Fibroblast of lung (primary cell): ENCODE measurements around the gene PDE2A. TPM values are rescaled to one million over a fixed set of nuclear protein-coding genes. Genes with fewer than 3 reads are reported as not detected.

ENCODE experiments used
- DNase-seq, 2 donors: peaks; one replicate each; pipeline versions ENCODE4 v3.0.0 to v3.0.0-alpha.2; 2010; ENCODE audit warnings: low read depth in 2 of 2
- H2AFZ ChIP-seq: 2 replicates; pipeline ENCODE4 v1.5.1; 2012; ENCODE audit warnings: low read length, control low read depth, inconsistent platforms
- H3K27ac ChIP-seq: 2 replicates; pipeline ENCODE4 v1.5.1; 2011; ENCODE audit warnings: low read length, control low read depth; ENCODE audit not compliant: insufficient read depth
- H3K27me3 ChIP-seq: 2 replicates; pipeline ENCODE4 v1.5.1; 2011; ENCODE audit warnings: mild to moderate bottlenecking, low read length; ENCODE audit not compliant: control insufficient read depth, insufficient read depth
- H3K36me3 ChIP-seq: 2 replicates; pipeline ENCODE4 v1.5.1; 2011; ENCODE audit warnings: low read length; ENCODE audit not compliant: control insufficient read depth, insufficient read depth
- H3K4me1 ChIP-seq: 2 replicates; pipeline ENCODE4 v1.5.1; 2011; ENCODE audit warnings: low read length; ENCODE audit not compliant: control insufficient read depth, insufficient read depth; ENCODE audit errors: extremely low read depth
- H3K4me2 ChIP-seq: 2 replicates; pipeline ENCODE4 v1.5.1; 2011; ENCODE audit warnings: low read length, control low read depth; ENCODE audit not compliant: insufficient read depth; ENCODE audit errors: extremely low read depth
- H3K4me3 ChIP-seq, 4 experiments: fragments of 200-600 bp in 1 of 4; sonication (generic) in 1 of 4; replicated peaks in 1 of 4; 2 replicates each; pipeline ENCODE4 v1.5.1; 2011 to 2016; ENCODE audit warnings: low read length in 4 of 4, low read depth in 3 of 4, mild to moderate bottlenecking in 3 of 4, control low read depth in 2 of 4, inconsistent platforms in 1 of 4, mixed read lengths in 1 of 4; ENCODE audit not compliant: insufficient read depth in 1 of 4; ENCODE audit errors: control extremely low read depth in 1 of 4
- H3K79me2 ChIP-seq: 2 replicates; pipeline ENCODE4 v1.5.1; 2012; ENCODE audit warnings: mild to moderate bottlenecking, low read length, inconsistent platforms; ENCODE audit not compliant: control insufficient read depth, insufficient read depth
- H3K9ac ChIP-seq: 2 replicates; pipeline ENCODE4 v1.5.1; 2011; ENCODE audit warnings: mild to moderate bottlenecking, low read length, control low read depth; ENCODE audit not compliant: insufficient read depth
- H3K9me3 ChIP-seq: 2 replicates; pipeline ENCODE4 v1.5.1; 2012; ENCODE audit warnings: low read depth, low read length; ENCODE audit not compliant: control insufficient read depth, insufficient read depth
- H4K20me1 ChIP-seq: 2 replicates; pipeline ENCODE4 v1.5.1; 2011; ENCODE audit warnings: low read length; ENCODE audit not compliant: control insufficient read depth, insufficient read depth; ENCODE audit errors: extremely low read depth
- EZH2 ChIP-seq: IDR thresholded peaks from 2 replicates; pipeline ENCODE4 v1.5.1; 2012; ENCODE audit warnings: low read length, control low read depth, mild to moderate bottlenecking; ENCODE audit errors: missing control alignments
- polyA plus RNA-seq, 2 donors: library from polyadenylated mRNA; depleted of rRNA in 1 of 2; stranded (reverse) in 1 of 2; unstranded in 1 of 2; fragments of >200 nt; gene quantifications; 2 replicates each; pipeline ENCODE4 v1.2.1, GENCODE V29; 2011 to 2012; ENCODE audit warnings: missing spikeins in 1 of 2
- total RNA-seq: library from RNA; depleted of rRNA; stranded (reverse); fragments of >200 nt; gene quantifications from 2 replicates; pipeline ENCODE4 v1.2.1, GENCODE V29; 2014
- TF ChIP-seq, protein P1 (sequence below), 2 donors: IDR thresholded peaks in 1 of 2; conservative IDR thresholded peaks in 1 of 2; 1 replicate in 1 of 2; 2 replicates in 1 of 2; pipeline ENCODE4 v1.5.1; 2011 to 2012; ENCODE audit warnings: low read length in 2 of 2, control low read depth in 1 of 2, inconsistent platforms in 1 of 2, low read depth in 1 of 2, mild to moderate bottlenecking in 1 of 2

The PDE2A gene
- total and polyA plus RNA-seq, 2 donors (not counting 1 experiment from before 2014, with no cell fraction given) = 0.50 to 2.6 TPM

DNA sequence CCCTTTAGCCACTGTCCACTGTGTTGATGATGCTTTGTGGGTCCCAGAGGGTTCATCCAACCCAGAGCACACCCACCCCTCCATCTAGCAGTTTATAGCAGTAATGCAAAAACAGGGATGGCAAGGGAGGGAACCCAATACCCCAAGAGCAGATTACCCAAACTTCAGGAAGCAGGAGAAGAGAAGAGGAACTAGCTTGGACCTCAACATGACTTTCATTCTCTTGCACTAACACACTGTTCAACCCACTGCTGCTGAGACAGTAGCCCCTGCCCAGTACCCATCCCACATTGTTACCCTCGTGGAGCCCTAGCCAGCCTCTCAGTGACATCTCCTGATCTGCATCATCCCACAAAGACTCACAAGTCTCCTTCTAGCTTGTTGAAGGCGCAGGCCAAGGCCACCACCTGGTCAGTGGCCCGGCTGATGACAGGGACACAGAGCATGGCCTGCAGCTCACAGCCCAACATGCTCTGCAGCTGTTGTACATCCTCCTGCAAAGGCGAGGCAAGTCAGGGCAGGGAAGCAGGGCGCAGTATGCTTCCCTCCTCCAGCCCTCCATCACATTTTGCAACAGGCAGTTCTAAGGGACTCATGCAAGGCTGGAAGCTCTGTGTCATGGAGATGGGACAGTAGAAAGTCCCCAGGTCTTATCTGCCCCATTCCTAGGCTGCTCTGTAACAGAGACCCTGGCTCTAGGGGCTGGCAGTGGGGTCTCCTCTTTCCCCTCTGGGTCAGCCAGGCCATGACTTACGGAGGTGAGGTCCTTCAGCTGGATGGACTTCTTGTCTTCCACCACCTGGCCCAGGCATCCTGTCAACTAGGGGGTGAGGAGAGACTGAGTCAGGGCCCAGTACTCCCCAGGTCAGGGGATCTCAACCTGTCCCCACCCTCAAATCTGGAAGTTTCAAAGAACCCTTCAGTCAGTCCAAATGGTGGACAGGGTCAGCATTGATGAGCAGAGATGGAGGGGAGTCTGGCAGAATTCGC lies 85.5 kb downstream of the PDE2A start:
- Histone ChIP-seq H4K20me1 (no peaks in the 10 kb centered on the region), H3K36me3 (no peaks in the 10 kb centered on the region), H3K27ac (no peak overlapping the region), H3K4me2 (no peak overlapping the region), H3K4me1 (no peaks in the 10 kb centered on the region), H3K4me3 (no peak overlapping the region), H3K79me2 (no peaks in the 10 kb centered on the region), H3K27me3 (peaks cover 25% of the 10 kb centered on the region), H3K9me3 (no peaks in the 10 kb centered on the region), H3K9ac (no peak overlapping the region), H2AFZ (no peak overlapping the region)
- TF ChIP-seq EZH2 = no peak
- TF ChIP-seq, protein P1, sequence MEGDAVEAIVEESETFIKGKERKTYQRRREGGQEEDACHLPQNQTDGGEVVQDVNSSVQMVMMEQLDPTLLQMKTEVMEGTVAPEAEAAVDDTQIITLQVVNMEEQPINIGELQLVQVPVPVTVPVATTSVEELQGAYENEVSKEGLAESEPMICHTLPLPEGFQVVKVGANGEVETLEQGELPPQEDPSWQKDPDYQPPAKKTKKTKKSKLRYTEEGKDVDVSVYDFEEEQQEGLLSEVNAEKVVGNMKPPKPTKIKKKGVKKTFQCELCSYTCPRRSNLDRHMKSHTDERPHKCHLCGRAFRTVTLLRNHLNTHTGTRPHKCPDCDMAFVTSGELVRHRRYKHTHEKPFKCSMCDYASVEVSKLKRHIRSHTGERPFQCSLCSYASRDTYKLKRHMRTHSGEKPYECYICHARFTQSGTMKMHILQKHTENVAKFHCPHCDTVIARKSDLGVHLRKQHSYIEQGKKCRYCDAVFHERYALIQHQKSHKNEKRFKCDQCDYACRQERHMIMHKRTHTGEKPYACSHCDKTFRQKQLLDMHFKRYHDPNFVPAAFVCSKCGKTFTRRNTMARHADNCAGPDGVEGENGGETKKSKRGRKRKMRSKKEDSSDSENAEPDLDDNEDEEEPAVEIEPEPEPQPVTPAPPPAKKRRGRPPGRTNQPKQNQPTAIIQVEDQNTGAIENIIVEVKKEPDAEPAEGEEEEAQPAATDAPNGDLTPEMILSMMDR (conservative IDR thresholded peaks at IDR 0.05 in 1 of 2, IDR thresholded peaks at IDR 0.05 in 1 of 2; ENCODE audit: low read depth in 1 of 2, low read length in 2 of 2) = no peak
- DNase-seq = no peak

DNA sequence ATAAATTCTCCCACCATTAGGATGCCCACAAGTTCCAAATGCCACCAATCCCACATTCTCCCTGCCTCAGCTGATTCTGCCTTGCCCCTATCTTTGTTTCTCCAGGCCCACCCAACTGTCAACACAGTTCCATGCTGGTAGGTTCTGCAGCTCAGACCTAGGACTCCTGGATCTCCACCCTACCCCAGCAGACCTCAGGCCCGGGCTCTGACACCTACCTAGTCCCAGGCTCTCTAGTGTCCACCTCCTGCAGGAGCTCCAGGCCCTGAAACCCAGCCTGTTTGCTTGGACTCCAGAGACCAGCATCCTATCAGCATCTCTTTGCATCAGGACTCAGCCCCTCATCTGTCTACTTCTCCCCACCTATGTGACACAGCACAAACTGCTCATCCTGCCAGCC lies 86.5 kb downstream of the PDE2A start:
- H3K9me3 ChIP-seq = no peaks in the 10 kb centered on the region
- TF ChIP-seq, protein P1 (conservative IDR thresholded peaks at IDR 0.05 in 1 of 2, IDR thresholded peaks at IDR 0.05 in 1 of 2; ENCODE audit: low read depth in 1 of 2, low read length in 2 of 2) = no peak
- H3K36me3 ChIP-seq = no peaks in the 10 kb centered on the region
- H3K4me2 ChIP-seq = no peak overlapping the region
- no peak overlapping the region for H3K27ac ChIP-seq
- DNase-seq = no peak
- H2AFZ ChIP-seq = no peak overlapping the region
- no peaks in the 10 kb centered on the region for H3K79me2 ChIP-seq
- H3K4me1 ChIP-seq = no peaks in the 10 kb centered on the region
- no peak overlapping the region for H3K4me3 ChIP-seq
- H4K20me1 ChIP-seq = no peaks in the 10 kb centered on the region
- no peak overlapping the region for H3K9ac ChIP-seq
- H3K27me3 ChIP-seq = peaks cover 25% of the 10 kb centered on the region

DNA sequence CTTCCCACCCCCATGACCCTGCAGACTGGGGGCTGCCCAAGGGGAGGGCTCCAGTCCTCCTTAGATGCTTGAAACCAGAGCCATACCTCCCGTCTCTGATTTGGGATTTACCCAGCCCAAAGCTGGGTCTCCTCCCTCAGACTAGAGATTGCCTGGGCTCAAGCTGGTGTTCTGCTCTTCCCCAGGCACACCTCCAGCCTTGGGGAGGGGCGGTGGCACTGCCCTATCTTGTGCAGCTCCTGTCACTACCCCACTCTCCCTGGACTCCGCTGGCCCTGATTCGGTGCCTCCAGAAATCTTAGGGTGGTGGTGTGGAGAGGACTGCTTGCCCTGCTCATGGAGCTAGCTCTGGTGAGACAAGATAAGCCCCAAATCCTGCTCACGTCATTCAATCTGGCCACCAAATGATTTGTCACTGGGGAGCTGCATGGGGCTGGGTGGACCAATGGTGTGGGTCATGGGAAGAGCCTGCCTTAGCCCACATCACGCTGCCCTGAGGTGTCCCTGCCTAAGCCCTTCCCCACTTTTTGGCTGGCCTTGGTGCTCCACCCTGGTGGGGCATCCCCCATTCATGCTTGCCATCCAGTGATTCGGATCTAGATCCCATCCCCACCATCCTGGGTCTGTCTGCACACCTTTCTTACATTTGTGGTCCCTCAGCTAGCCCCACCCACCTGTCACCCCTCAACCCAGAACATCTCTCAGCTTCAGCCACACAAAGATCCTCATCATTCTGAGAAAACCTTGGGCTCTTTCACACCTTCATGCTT lies 87.7 kb downstream of the PDE2A start:
- H3K27me3 ChIP-seq = peaks cover 25% of the 10 kb centered on the region
- no peak overlapping the region for H3K27ac ChIP-seq
- H3K36me3 ChIP-seq = no peaks in the 10 kb centered on the region
- H3K4me2 ChIP-seq = no peak overlapping the region
- no peak overlapping the region for H3K4me3 ChIP-seq
- no peak for DNase-seq
- no peaks in the 10 kb centered on the region for H3K79me2 ChIP-seq
- H2AFZ ChIP-seq = no peak overlapping the region
- no peaks in the 10 kb centered on the region for H3K9me3 ChIP-seq
- H3K4me1 ChIP-seq = no peaks in the 10 kb centered on the region
- no peaks in the 10 kb centered on the region for H4K20me1 ChIP-seq
- no peak overlapping the region for H3K9ac ChIP-seq
- TF ChIP-seq, protein P1 (conservative IDR thresholded peaks at IDR 0.05 in 1 of 2, IDR thresholded peaks at IDR 0.05 in 1 of 2; ENCODE audit: low read depth in 1 of 2, low read length in 2 of 2) = no peak
- TF ChIP-seq EZH2 = no peak
